ENCODE results near the gene NFAT5.
A peak's percentile ranks its signal among the peaks of the same experiment; 100 is the strongest.
"Not testable (repeated sequence)": the region's sequence is repeated elsewhere in the genome, so short reads cannot be mapped to it uniquely, and the experiment has no call there.

Gene NFAT5

GRCh38 chr16:69544088-69544487 is 21.7 kb upstream of the NFAT5 start:
- no peak for DNase-seq (ENCODE audit: insufficient read length, low spot score)
- no peak for TF ChIP-seq POLR2AphosphoS5 (IDR thresholded peaks at IDR 0.05; ENCODE audit: low read depth, low read length)
- no peak for TF ChIP-seq SPI1 (IDR thresholded peaks at IDR 0.05; ENCODE audit: low read depth, low read length)
- TF ChIP-seq TAF1 (IDR thresholded peaks at IDR 0.05; ENCODE audit: low read depth, low read length), result no peak
- TF ChIP-seq PAX5 (IDR thresholded peaks at IDR 0.05; ENCODE audit: insufficient read depth, low read length, severe bottlenecking), result no peak
- TF ChIP-seq POU2F2 (IDR thresholded peaks at IDR 0.05; ENCODE audit: low read depth, low read length), result no peak
- TF ChIP-seq POLR2A (IDR thresholded peaks at IDR 0.05; ENCODE audit: low read depth, low read length), result no peak
- no peak for FAIRE-seq

- DNase-seq (ENCODE audit: insufficient read length, low spot score); FAIRE-seq: not testable (repeated sequence)
Observed at GRCh38 chr16:69546663-69547062, 19.1 kb upstream of the NFAT5 start.

GRCh38 chr16:69553332-69553731 is 12.4 kb upstream of the NFAT5 start:
- DNase-seq (ENCODE audit: insufficient read length, low spot score), result no peak
- FAIRE-seq, result no peak
- TF ChIP-seq SPI1 (IDR thresholded peaks at IDR 0.05; ENCODE audit: low read depth, low read length) (no peak), POLR2AphosphoS5 (IDR thresholded peaks at IDR 0.05; ENCODE audit: low read depth, low read length) (no peak), PAX5 (IDR thresholded peaks at IDR 0.05; ENCODE audit: insufficient read depth, low read length, severe bottlenecking) (no peak), TAF1 (IDR thresholded peaks at IDR 0.05; ENCODE audit: low read depth, low read length) (no peak), POU2F2 (IDR thresholded peaks at IDR 0.05; ENCODE audit: low read depth, low read length) (no peak), POLR2A (IDR thresholded peaks at IDR 0.05; ENCODE audit: low read depth, low read length) (no peak)

GRCh38 chr16:69554495-69554894 is 11.3 kb upstream of the NFAT5 start:
- no peak for TF ChIP-seq POU2F2 (IDR thresholded peaks at IDR 0.05; ENCODE audit: low read depth, low read length)
- no peak for TF ChIP-seq SPI1 (IDR thresholded peaks at IDR 0.05; ENCODE audit: low read depth, low read length)
- no peak for TF ChIP-seq POLR2AphosphoS5 (IDR thresholded peaks at IDR 0.05; ENCODE audit: low read depth, low read length)
- TF ChIP-seq POLR2A (IDR thresholded peaks at IDR 0.05; ENCODE audit: low read depth, low read length), result no peak
- no peak for TF ChIP-seq PAX5 (IDR thresholded peaks at IDR 0.05; ENCODE audit: insufficient read depth, low read length, severe bottlenecking)
- TF ChIP-seq TAF1 (IDR thresholded peaks at IDR 0.05; ENCODE audit: low read depth, low read length), result no peak
- no peak for DNase-seq (ENCODE audit: insufficient read length, low spot score)
- no peak for FAIRE-seq

GRCh38 chr16:69555437-69555836 is 10.3 kb upstream of the NFAT5 start:
- no peak for FAIRE-seq
- TF ChIP-seq POLR2AphosphoS5 (IDR thresholded peaks at IDR 0.05; ENCODE audit: low read depth, low read length), result no peak
- no peak for TF ChIP-seq POLR2A (IDR thresholded peaks at IDR 0.05; ENCODE audit: low read depth, low read length)
- 0 out of 2 replicates have a peak, but pooled peaks have one; percentile 12 for TF ChIP-seq SPI1 (IDR thresholded peaks at IDR 0.05; ENCODE audit: low read depth, low read length)

GRCh38 chr16:69555867-69556266 is 9.9 kb upstream of the NFAT5 start:
- TF ChIP-seq POLR2AphosphoS5 (IDR thresholded peaks at IDR 0.05; ENCODE audit: low read depth, low read length), result no peak
- TF ChIP-seq POU2F2 (IDR thresholded peaks at IDR 0.05; ENCODE audit: low read depth, low read length), result no peak
- TF ChIP-seq TAF1 (IDR thresholded peaks at IDR 0.05; ENCODE audit: low read depth, low read length), result no peak
- no peak for TF ChIP-seq PAX5 (IDR thresholded peaks at IDR 0.05; ENCODE audit: insufficient read depth, low read length, severe bottlenecking)
- no peak for TF ChIP-seq SPI1 (IDR thresholded peaks at IDR 0.05; ENCODE audit: low read depth, low read length)
- no peak for TF ChIP-seq POLR2A (IDR thresholded peaks at IDR 0.05; ENCODE audit: low read depth, low read length)
- DNase-seq (ENCODE audit: insufficient read length, low spot score), result no peak
- no peak for FAIRE-seq

More at GRCh38 chr16:69555437-69555836, 10.3 kb upstream of the NFAT5 start:
- no peak for DNase-seq (ENCODE audit: insufficient read length, low spot score)

- no peak for FAIRE-seq
- TF ChIP-seq TAF1 (IDR thresholded peaks at IDR 0.05; ENCODE audit: low read depth, low read length), result no peak
- no peak for TF ChIP-seq POU2F2 (IDR thresholded peaks at IDR 0.05; ENCODE audit: low read depth, low read length)
- no peak for TF ChIP-seq POLR2A (IDR thresholded peaks at IDR 0.05; ENCODE audit: low read depth, low read length)
- TF ChIP-seq POLR2AphosphoS5 (IDR thresholded peaks at IDR 0.05; ENCODE audit: low read depth, low read length), result no peak
- no peak for TF ChIP-seq SPI1 (IDR thresholded peaks at IDR 0.05; ENCODE audit: low read depth, low read length)
- DNase-seq (ENCODE audit: insufficient read length, low spot score), result no peak
Observed at GRCh38 chr16:69559164-69559563, 6.6 kb upstream of the NFAT5 start.

GRCh38 chr16:69561367-69561766 is 4.4 kb upstream of the NFAT5 start:
- FAIRE-seq; DNase-seq (ENCODE audit: insufficient read length, low spot score): not testable (repeated sequence)

- TF ChIP-seq POLR2AphosphoS5 (IDR thresholded peaks at IDR 0.05; ENCODE audit: low read depth, low read length) (no peak), PAX5 (IDR thresholded peaks at IDR 0.05; ENCODE audit: insufficient read depth, low read length, severe bottlenecking) (no peak), POU2F2 (IDR thresholded peaks at IDR 0.05; ENCODE audit: low read depth, low read length) (no peak), SPI1 (IDR thresholded peaks at IDR 0.05; ENCODE audit: low read depth, low read length) (no peak), TAF1 (IDR thresholded peaks at IDR 0.05; ENCODE audit: low read depth, low read length) (no peak), POLR2A (IDR thresholded peaks at IDR 0.05; ENCODE audit: low read depth, low read length) (no peak)
- FAIRE-seq (no peak), DNase-seq (ENCODE audit: insufficient read length, low spot score) (no peak)
Observed at GRCh38 chr16:69561901-69562300, 3.9 kb upstream of the NFAT5 start.

- TF ChIP-seq TAF1 (IDR thresholded peaks at IDR 0.05; ENCODE audit: low read depth, low read length) (no peak), SPI1 (IDR thresholded peaks at IDR 0.05; ENCODE audit: low read depth, low read length) (no peak)
- no peak for FAIRE-seq
Observed at GRCh38 chr16:69562813-69563212, 3.0 kb upstream of the NFAT5 start.

More at GRCh38 chr16:69562813-69563212, 3.0 kb upstream of the NFAT5 start:
- no peak for DNase-seq (ENCODE audit: insufficient read length, low spot score)
